AG08396 (cell line): ENCODE measurements around the gene DCAF6.
A peak's percentile ranks its signal among the peaks of the same experiment; 100 is the strongest.
"Not testable (repeated sequence)": the region's sequence is repeated elsewhere in the genome, so short reads cannot be mapped to it uniquely, and the experiment has no call there.

Source experiments
- DNase-seq: peaks from one replicate; pipeline ENCODE4 v3.0.0; 2012; ENCODE audit warnings: low spot score, mixed read lengths

Gene DCAF6

GRCh38 chr1:168009322-168009721 lies 72.8 kb downstream of the DCAF6 start:
- no peak for DNase-seq

GRCh38 chr1:168019407-168019806 lies 82.9 kb downstream of the DCAF6 start:
- no peak for DNase-seq

GRCh38 chr1:168031198-168031597 lies 94.7 kb downstream of the DCAF6 start:
- DNase-seq, result no peak

GRCh38 chr1:168031627-168032026 lies 95.1 kb downstream of the DCAF6 start:
- DNase-seq, result no peak

- no peak for DNase-seq
Observed at GRCh38 chr1:168032029-168032428, 95.5 kb downstream of the DCAF6 start.

GRCh38 chr1:168035345-168035744 lies 98.9 kb downstream of the DCAF6 start:
- DNase-seq, result no peak

- no peak for DNase-seq
Observed at GRCh38 chr1:168042362-168042761, 105.9 kb downstream of the DCAF6 start.

- no peak for DNase-seq
Observed at GRCh38 chr1:168045311-168045710, 108.8 kb downstream of the DCAF6 start.

GRCh38 chr1:168050307-168050706 lies 113.8 kb downstream of the DCAF6 start:
- no peak for DNase-seq

- DNase-seq, result no peak
Observed at GRCh38 chr1:168050880-168051279, 114.4 kb downstream of the DCAF6 start.

- no peak for DNase-seq
Observed at GRCh38 chr1:168053681-168054080, 117.2 kb downstream of the DCAF6 start.

- DNase-seq, result no peak
Observed at GRCh38 chr1:168054117-168054516, 117.6 kb downstream of the DCAF6 start.

- not testable (repeated sequence) for DNase-seq
Observed at GRCh38 chr1:168056152-168056551, 119.7 kb downstream of the DCAF6 start.

- DNase-seq, result no peak
Observed at GRCh38 chr1:168057355-168057754, 120.9 kb downstream of the DCAF6 start.

GRCh38 chr1:168057921-168058320 lies 121.4 kb downstream of the DCAF6 start:
- peak; percentile 14 for DNase-seq

GRCh38 chr1:168064216-168064615 lies 127.7 kb downstream of the DCAF6 start:
- no peak for DNase-seq

- no peak for DNase-seq
Observed at GRCh38 chr1:168065506-168065905, 129.0 kb downstream of the DCAF6 start.

- DNase-seq, result no peak
Observed at GRCh38 chr1:168069384-168069783, 132.9 kb downstream of the DCAF6 start.

- peak; percentile 33 for DNase-seq
Observed at GRCh38 chr1:168079761-168080160, 143.3 kb downstream of the DCAF6 start.

- DNase-seq, result peak; percentile 73
Observed at GRCh38 chr1:168081373-168082007, 145.0 kb downstream of the DCAF6 start.

GRCh38 chr1:168082008-168082876 lies 145.8 kb downstream of the DCAF6 start:
- DNase-seq, result peak; percentile 84

GRCh38 chr1:168083456-168084325 lies 147.2 kb downstream of the DCAF6 start:
- DNase-seq, result no peak
